NCI-H2196 (cell line): ENCODE results near the gene WDR70.

Experiments used
- DNase-seq: peaks from one replicate; lab custom pipeline; 2025; ENCODE audit not compliant: unreplicated experiment; lab: John Stamatoyannopoulos, UW

WDR70 gene

DNA sequence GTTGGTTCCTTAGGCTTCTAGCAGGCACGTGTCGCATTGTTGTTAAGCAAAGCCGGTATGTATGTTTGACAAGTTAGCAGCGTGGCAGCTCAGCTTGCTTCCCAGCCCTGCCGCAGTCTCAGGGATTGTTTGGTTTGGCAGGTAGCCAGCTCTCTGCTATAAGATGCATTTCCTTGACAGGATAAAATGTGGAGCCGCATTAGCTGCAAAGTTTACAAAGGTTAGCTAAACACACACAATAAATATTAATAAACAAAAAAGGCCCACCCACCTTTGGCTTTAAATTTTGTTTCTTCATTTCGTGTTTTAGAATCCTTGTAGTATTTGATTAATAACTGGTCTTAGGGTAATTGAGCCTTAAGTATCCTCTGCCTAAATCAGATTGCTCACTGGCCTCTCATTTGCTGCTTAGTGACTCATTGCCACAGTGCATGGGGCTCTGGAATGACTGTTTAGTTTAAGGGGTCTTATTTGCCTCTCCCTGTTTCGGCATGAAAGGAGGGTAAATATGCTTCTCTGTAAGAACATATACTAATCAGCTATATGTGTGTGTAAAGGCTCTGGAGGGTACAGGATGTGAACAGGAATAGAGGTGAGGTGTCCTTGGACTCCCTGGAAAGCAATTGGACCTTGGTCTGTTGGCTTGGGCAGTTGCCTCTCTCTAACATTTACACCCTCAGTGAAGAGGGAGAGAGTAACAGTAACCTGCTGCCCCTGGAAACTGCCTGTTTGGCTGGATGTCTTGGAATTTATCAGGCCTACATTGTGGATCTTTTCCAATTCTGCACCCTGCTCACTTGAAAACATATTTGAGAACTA, 338.7 kb downstream of the WDR70 start:
- peak; percentile 95 for DNase-seq

DNA sequence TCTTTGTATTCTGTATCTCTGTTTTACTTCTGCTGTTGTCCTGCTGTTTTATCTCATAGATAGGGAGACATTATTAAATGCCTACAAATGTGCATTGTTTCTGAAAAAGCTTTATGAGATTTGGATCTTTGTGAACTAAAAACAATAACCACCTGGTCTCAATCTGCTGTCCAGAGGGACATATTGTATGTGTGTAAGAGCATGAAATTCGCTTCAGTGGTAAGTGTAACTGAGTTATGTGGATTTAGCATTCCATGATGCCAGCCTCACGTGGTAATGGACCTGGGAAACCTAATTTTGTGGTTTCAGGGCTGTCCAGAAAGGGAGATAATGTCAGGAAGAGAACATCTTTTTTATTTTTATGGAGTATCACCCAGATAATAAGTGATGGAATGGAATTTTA, 341.4 kb downstream of the WDR70 start:
- DNase-seq, result no peak

DNA sequence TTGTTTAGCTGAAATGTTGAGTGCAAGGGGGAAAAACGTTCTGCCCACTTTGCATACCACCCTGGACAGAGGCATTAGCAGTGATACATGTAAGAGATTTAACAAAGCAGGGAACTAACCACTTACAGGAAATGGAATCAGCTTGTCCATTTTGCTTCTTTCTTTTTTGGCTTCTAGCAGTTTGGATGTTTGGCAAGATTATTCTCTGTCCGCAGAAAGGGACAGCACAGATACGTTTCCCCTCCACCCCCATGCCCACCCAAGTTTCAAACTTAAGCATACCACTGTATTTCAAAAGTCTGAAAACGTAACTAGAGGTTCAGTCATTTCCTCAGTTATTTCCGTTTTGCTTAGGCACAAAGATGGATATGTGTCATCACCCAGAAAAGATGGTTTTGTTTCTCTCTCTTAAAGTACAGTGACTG, 342.3 kb downstream of the WDR70 start:
- no peak for DNase-seq

DNA sequence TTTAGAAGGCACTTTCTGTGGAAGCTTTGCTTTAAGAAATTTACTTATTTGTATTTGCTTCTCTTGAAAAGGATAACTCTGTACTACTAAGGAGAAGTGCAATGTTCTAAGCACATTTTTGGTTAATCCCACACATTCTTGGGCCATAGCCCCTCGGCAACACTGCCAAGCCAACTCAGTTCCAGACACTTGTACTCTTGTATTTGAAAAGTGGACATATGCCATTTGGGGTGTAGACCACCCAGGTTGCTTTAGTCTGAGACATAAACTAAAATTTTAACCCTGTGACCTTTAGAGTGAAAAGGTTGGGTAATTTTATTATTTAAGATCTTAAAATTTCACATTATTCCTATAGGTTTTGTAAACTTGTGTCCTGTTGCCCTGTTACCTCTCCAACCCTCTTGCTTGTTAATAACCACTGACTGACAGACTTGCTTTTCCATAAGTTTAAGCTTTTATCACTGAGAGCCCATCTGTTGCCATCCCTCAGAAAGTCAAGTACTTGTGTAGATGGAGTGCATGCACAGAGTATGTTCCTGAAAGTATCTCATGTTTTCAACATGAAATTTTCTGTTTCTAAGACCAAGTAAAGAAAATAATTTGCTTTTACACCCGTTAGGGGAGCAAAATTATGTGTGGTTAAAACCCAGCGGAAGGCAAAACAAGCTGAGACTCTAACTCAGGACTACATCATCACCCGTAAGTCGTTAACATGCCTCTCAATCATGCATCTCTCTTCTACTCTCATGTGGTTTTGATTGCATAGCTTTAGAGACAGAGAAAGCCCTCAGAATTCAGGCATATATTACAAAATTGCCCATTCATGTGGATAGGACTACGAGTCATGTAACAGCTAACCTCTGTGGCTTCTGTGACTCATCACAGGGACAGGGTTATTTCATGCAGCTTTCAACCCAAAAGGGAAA, 343.4 kb downstream of the WDR70 start:
- no peak for DNase-seq

DNA sequence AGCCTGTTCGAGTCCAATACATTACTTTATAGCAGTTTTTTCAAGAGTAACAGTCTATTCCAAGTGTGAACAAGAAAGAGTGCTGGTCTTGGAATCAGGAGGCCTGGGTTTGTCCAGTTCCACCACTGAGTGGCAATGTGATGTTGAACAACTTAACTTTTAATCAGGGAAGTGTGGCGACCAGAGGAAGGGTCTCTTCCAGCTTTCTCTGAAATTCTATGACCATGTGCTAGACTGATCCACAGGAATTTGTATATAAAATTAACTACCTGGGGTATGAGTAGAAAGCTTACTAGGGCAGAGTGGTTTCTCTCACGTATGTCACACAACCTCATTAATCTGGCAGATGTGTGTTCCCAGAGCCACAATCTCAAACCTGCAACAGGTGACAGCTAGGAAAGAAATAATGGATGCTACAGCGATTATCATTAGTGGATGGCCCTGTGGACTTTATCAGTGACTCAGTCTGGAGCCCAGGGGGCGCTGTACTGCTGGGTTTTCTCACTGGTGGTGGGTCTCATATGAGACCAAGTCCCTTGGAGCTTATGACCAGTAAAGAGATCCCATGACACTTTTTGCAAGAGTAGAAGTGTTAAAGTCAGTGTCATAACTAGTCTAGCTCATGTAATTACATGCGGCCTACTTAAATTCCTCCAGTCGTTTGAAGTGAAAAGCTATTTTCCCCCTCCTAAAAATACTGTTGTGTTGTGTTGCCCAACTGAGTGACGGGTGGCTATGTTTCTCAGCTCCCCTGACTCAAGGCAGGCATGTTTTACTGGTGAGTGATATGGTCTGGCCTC, 344.2 kb downstream of the WDR70 start:
- DNase-seq, result no peak

DNA sequence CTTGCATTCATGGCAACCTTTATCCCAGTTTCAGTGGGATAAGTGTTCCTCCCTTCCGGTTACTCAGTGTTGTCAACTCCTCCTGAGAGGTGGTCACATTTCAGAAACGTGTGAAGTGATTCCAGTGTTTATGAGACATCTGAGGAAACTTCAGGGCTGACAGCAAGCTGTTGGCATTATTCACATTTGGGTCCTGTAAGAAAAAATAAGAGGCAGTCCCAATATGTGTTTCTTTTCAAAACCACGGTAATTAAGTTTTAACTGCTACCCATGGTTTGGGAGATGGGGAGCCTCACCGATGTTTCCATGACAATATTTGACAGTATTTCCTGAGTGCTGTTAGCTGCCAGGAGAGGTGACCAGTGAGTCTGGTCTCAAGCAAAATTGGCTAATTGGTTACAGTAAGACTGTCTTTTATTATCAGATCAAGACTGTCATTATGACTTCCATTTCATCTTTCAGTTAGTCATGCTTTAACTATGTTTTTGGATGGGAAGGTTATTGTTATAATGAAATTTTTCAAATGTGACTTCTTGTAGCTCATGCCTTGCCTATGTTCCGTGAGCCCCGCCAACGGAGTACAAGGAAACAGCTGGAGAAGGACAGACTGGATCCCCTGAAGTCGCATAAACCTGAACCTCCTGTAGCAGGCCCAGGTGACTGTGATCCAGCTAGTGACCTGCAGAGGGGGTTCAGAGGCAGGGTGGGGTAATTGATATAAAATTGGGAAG, 345.4 kb downstream of the WDR70 start:
- DNase-seq, result no peak

DNA sequence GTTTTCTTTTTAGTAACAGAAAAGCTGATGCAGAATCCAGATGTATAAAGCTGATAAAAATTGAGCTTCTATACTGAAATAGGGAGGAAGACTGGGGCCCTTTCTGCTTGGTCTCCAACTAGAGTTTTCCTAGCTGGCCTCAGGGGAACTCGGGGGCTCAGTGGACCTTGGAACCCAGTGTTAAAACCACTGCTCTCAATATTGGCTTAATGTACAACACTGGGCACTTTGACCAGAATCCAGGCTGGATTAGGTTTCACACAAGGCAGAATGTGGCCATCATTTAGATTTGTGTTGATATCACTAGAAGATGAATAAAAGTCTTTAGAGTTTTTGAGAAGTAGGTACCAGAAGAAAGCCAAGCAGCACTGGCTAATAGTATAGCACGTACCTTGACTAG, 346.1 kb downstream of the WDR70 start:
- DNase-seq, result no peak

DNA sequence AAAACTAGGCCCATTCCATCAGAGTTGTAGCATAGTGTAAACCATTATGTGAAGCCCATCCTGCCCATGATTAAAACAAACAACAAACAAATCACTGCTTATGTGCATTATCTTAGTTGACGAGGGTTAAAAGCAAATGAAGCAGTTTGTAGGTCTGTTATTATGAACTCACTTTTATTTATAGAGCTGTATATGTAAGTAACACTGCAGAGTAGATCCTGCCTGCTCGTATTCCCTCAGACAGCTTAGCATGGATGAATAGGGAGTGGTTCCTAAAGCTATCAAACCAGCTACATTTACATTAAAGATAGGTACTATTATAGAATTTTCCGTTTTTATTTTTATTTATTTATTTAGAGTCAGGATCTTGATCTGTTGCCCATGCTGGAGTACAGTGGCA, 348.1 kb downstream of the WDR70 start:
- DNase-seq, result no peak

DNA sequence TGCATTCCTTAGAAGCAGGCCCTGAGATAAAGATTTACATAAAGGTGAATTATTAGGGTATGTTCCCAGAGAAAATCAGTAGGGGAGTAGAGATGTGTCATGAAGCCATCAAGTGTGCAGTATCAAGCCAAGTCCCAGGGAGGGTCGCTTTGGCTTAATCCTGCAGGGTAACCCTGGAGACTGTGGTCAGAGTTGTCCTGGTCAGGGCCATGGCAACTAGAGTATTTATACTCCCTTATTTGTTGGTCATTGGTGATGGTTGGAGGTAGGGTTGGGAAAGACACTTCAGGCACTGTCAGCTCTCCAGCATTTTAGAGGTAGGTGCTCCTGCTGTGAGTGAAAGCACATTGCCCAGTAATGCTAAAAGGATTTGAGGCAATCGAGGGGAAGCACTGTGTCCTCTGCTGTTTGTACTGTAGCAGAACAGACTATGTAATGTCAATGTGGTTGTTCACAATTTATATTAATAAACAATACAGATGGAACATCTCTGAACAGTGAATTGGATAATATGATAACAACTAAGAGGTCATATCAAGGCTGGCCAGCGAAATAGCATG, 351.9 kb downstream of the WDR70 start:
- no peak for DNase-seq

DNA sequence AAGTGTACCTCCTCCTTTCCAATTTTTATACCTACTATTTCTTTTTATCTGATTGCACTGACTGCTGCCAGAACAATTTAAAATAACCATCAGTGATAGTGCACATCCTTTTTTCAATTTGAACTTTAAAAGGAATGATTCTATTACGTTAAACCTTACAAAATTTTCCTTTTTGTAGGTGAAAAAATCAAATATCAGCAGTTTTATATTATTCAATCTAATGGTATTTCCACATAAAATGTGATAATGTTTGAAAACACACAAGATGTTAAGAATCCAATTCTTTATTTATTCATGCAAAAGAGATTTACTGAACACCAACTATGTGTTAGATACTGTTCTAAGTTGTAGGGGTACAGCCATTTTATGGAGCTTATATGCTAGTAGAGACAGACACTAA, 355.0 kb downstream of the WDR70 start:
- DNase-seq, result no peak

DNA sequence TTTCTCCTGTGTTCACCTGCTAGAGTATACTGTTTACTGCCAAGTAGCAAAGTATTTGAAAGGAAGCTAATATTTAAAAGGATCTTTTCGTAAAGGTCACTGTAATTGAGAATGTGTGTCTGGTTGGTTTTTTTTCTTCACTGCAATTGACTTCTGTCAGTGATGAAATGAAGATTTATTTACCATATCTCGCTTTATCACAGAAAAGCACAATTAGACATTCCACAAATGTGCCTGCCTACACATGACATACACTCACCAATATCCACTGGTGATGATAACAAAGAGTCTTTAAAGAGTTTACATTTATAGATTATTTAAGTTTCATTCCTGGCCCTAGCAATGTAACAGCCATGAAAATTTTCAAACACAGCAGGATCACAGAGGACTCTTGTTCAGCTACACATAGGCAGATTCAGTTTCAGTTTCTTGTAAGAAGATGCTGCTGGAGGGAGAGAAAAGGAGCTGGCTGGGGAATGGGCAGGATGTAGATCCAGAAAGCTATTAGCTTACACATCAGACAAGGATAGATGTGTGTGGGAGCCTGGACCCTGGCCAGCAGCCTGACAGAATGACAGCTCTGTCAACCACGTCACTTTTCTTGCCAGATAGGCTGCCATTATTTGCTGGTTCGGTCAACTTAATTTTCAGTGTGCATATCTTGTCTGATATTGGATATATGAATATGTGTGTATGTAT, 356.7 kb downstream of the WDR70 start:
- DNase-seq, result peak; percentile 20

DNA sequence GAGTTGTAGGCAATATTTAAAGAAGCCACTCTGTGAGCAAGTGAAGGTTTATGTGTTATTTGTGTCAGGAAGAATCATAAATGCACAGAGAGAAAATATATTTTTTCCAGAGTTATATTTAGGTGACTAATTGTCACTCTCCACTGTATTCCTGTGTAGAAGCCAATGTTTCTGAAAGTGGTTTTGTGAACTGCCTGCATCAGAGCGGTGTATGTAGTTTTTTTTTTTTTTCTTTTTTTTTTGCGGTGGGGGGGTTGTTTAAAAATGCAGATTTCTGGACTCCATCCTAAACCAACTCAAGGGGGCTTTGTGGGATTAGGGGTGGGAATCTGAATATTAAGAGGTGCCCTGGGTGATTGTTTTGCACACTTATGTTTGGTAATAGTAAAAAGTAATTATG, 357.3 kb downstream of the WDR70 start:
- DNase-seq, result no peak

DNA sequence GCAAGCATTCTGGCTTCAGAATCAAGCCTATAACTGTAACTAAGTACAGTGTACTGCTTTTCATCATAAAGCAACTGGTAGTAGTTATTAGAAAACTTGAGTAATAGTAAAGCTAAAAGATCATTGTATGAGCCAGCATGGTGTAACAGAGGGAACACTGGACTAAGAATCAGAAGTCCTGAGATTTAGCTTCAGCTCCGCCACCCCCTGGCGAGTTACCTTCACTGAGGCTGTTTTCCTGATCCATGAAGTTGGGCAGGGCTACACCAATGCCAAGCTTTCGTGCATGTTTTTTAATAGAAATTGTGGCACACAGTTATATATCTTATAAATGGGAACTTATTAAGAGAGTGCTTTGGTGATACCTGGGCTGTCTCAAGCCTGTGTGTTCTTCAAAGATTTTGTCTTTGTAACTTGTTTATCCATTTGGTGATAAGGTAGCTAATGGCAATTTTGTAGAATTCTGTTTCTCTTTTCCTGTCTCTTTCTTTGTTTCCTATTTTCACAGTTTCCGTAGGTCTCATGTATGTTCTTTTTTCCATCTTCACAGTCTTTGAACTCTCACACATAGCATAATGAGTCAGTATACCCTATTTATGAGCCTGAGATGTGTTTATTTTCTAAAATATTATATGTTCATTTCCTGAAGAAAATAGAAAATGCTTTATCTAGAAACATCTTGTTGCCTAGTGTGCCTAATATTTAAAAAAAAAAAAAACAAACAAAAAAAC, 358.4 kb downstream of the WDR70 start:
- no peak for DNase-seq

DNA sequence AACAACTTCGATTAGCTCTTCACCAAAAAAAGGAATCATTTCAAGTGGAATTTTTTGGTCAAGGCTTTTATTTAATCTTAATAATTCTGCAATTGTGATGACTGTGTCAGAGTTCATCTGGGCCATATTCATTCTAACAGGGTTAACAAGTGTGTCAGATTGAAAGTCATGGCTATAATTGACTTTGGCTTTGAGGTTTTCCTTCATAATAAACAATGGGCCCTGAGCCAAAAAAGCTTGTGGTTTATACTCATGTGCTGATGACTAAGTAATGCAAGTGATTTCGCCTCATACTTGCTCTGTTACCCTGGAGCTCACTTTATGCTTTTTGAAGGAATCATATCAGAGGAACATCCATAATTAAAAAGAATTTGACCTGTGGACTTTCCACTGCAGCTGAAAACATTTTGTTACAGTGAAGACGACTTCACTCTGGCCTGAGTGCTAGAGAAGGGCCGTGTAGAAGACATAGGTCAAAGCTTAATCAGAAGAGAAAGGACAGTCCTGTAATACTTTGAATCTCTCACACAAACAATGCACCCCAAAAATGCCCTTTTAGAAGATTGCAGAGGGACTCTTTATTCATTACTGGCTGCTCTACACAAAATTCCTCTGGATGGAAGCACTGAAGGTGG, 359.1 kb downstream of the WDR70 start:
- peak; percentile 79 for DNase-seq

DNA sequence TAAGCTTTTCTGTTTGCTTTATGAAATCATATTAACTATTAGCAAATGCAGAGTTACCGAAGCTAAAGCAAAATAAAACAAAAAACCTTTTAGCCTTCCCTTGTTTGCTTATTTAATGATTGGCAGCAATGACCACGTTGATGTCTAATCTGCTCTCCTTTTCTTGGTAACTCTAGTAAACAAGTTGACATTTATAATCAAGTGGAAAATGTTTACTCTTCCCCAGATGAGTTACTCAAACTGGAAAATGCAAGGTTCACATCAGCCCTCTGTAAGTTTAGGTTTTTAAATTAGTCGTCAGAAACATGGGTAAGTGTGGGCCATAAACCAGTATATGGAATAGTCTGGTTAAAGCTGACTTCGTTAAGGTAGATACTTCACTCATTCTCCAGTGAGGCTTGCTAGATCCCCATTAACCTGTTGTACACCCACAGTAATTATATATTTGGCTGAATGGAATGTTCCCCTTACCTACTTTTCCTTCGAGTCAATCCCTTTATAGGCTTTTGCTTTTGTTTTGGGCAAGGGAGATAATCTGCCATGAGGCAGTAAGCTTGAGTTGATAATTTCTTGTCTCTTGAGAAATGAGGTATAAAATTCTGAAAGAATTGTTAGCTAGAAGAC, 359.9 kb downstream of the WDR70 start:
- DNase-seq, result no peak

DNA sequence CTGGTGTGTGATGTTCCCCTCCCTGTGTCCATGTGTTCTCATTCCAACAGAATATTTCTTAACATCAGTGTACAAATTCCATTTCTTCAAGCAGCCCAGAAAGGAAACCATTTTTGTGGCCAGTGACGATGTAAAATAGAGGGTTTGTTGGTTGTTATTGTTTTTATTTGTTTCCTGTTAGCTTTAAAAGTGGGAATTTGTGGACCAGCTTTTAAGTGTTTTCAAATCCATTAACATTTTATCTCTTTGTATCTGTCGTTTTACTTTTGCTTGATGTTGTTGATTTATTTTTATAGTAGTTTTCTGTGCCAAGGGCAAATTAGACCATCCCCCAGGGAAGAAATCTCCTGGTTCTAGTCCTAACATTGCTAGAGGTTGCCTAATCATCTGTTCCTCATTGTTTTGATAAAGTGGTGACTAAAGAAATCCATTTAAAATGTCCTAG, 360.7 kb downstream of the WDR70 start:
- no peak for DNase-seq

DNA sequence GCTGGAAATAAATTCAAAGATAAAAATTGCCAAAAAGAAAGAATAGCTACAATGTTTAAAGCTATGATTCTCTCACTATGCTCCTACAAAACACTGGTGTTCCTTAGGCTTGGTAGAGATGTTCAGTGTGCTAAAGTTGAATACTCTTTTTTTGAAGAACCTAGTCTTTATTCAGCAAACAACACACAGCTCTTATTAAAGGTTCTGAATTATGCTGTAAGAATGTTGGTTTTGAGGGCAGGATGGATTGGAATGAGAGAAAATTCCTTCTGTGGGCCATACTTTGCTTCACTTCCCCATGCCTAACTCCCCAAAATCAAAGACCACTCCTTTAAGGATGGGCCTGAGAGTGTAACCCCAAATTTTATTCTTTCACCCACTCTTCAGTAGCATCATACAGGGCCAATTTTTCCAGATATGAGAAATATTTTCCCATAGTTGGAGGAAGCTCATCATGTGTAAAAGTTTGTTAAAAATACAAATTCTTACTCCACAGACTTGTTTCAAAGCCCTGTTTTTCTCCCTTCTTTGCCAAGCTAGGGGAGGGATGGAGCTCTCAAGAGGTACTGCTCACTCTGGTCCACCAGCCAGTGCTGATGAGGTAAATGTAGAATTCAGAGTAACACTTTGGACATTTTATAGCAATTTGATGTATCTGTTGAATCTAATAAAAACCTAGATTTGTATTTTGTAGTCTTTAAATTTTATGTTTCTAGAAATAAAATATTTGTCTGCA, 361.4 kb downstream of the WDR70 start:
- no peak for DNase-seq
